Left hindlimb (tissue), 1 donor: ENCODE measurements around the gene OR8B2.
"Not testable (repeated sequence)": the region's sequence is repeated elsewhere in the genome, so short reads cannot be mapped to it uniquely, and the experiment has no call there.

Source experiments
- DNase-seq: peaks from one replicate; pipeline ENCODE4 v3.0.0-alpha.2; 2018

Gene OR8B2

GRCh38 chr11:124384399-124384798 lies at the start of gene OR8B2:
TSS of gene OR8B2 (minus strand) at chr11:124384499. CDS start at chr11:124383343, 1,156 bp downstream.
- DNase-seq: no peak

GRCh38 chr11:124429599-124429998 lies 45.3 kb upstream of the OR8B2 start:
- no peak for DNase-seq

- DNase-seq: no peak
Observed at GRCh38 chr11:124424384-124424921, 40.2 kb upstream of the OR8B2 start, which contains the start of gene OR8B4. TSS of gene OR8B4 (minus strand) at chr11:124424871. CDS start at chr11:124424871, 0 bp downstream.

GRCh38 chr11:124421043-124421442 lies 36.7 kb upstream of the OR8B2 start:
- no peak for DNase-seq

GRCh38 chr11:124415356-124415923 lies 31.1 kb upstream of the OR8B2 start:
- no peak for DNase-seq

- DNase-seq: no peak
Observed at GRCh38 chr11:124409906-124410305, 25.6 kb upstream of the OR8B2 start.

GRCh38 chr11:124405581-124405980 lies 21.3 kb upstream of the OR8B2 start:
- no peak for DNase-seq

GRCh38 chr11:124403186-124403585 lies 18.9 kb upstream of the OR8B2 start:
- DNase-seq: not testable (repeated sequence)

- peak; percentile 52 for DNase-seq
Observed at GRCh38 chr11:124402326-124402922, 18.1 kb upstream of the OR8B2 start.

GRCh38 chr11:124398924-124399323 lies 14.6 kb upstream of the OR8B2 start, which contains the start of gene OR8B3:
TSS of gene OR8B3 (minus strand) at chr11:124399024. CDS start at chr11:124397351, 1,673 bp downstream.
- DNase-seq: no peak

GRCh38 chr11:124396847-124397246 lies 12.5 kb upstream of the OR8B2 start:
- not testable (repeated sequence) for DNase-seq

- no peak for DNase-seq
Observed at GRCh38 chr11:124394408-124394807, 10.1 kb upstream of the OR8B2 start.

GRCh38 chr11:124382857-124383256 lies 1.4 kb downstream of the OR8B2 start:
- not testable (repeated sequence) for DNase-seq

- DNase-seq: no peak
Observed at GRCh38 chr11:124380585-124380984, 3.7 kb downstream of the OR8B2 start.

GRCh38 chr11:124376280-124376679 lies 8.0 kb downstream of the OR8B2 start:
- no peak for DNase-seq

GRCh38 chr11:124359566-124359965 lies 24.7 kb downstream of the OR8B2 start:
- DNase-seq: no peak

- DNase-seq: no peak
Observed at GRCh38 chr11:124346311-124346955, 37.9 kb downstream of the OR8B2 start.

- no peak for DNase-seq
Observed at GRCh38 chr11:124344346-124344745, 40.0 kb downstream of the OR8B2 start.

- DNase-seq: no peak
Observed at GRCh38 chr11:124340142-124340447, 44.2 kb downstream of the OR8B2 start.

- DNase-seq: no peak
Observed at GRCh38 chr11:124339396-124340141, 44.7 kb downstream of the OR8B2 start.
